HUES6 (cell line): ENCODE data around the gene PRTN3.
"Not testable (repeated sequence)": the region's sequence is repeated elsewhere in the genome, so short reads cannot be mapped to it uniquely, and the experiment has no call there.

Experiments used
- H3K27ac ChIP-seq: 2 replicates; pipeline ENCODE4 v1.7.0; 2013; ENCODE audit warnings: low read depth, mild to moderate bottlenecking, low read length, inconsistent platforms
- H3K27me3 ChIP-seq: 2 replicates; pipeline ENCODE4 v1.6.1; 2013; ENCODE audit warnings: low read length; ENCODE audit not compliant: control insufficient read depth, insufficient read depth
- H3K36me3 ChIP-seq: 2 replicates; pipeline ENCODE4 v1.6.1; 2013; ENCODE audit warnings: low read length; ENCODE audit not compliant: control insufficient read depth, insufficient read depth
- H3K4me1 ChIP-seq: 2 replicates; pipeline ENCODE4 v1.6.1; 2013; ENCODE audit warnings: low read length; ENCODE audit not compliant: control insufficient read depth, insufficient read depth
- H3K4me3 ChIP-seq: 2 replicates; pipeline ENCODE4 v1.5.1; 2013; ENCODE audit warnings: low read depth, low read length
- H3K9ac ChIP-seq: one replicate; pipeline ENCODE4 v1.6.1; 2013; ENCODE audit warnings: mild to moderate bottlenecking, low read length
- H3K9me3 ChIP-seq: 2 replicates; pipeline ENCODE4 v1.6.1; 2013; ENCODE audit warnings: low read depth, low read length; ENCODE audit not compliant: control insufficient read depth, insufficient read depth

PRTN3 gene

GRCh38 chr19:871446-872265 is 30.9 kb downstream of the PRTN3 start:
- Histone ChIP-seq H3K4me3 (peak overlapping the region; percentile 27), H3K36me3 (peaks cover 50% of the 10 kb centered on the region), H3K4me1 (peaks cover 35% of the 10 kb centered on the region), H3K27ac (no peak overlapping the region), H3K9me3 (no peaks in the 10 kb centered on the region), H3K27me3 (no peaks in the 10 kb centered on the region), H3K9ac (no peak overlapping the region)

- Histone ChIP-seq H3K9ac (no peak overlapping the region), H3K36me3 (peaks cover 56% of the 10 kb centered on the region), H3K27ac (no peak overlapping the region), H3K27me3 (no peaks in the 10 kb centered on the region), H3K9me3 (no peaks in the 10 kb centered on the region), H3K4me1 (peaks cover 29% of the 10 kb centered on the region), H3K4me3 (peak overlapping the region; percentile 27)
These were observed 31.6 kb downstream of the PRTN3 start for GRCh38 chr19:872266-872951.

- no peak overlapping the region for H3K4me3 ChIP-seq
- H3K9ac ChIP-seq, result no peak overlapping the region
- no peaks in the 10 kb centered on the region for H3K9me3 ChIP-seq
- peaks cover 50% of the 10 kb centered on the region for H3K36me3 ChIP-seq
- H3K27me3 ChIP-seq, result no peaks in the 10 kb centered on the region
- no peak overlapping the region for H3K27ac ChIP-seq
- peaks cover 22% of the 10 kb centered on the region; the same call in 1 of the 2 replicates for H3K4me1 ChIP-seq
These were observed 32.3 kb downstream of the PRTN3 start for GRCh38 chr19:873084-873483.

GRCh38 chr19:873561-874041 is 32.8 kb downstream of the PRTN3 start:
- Histone ChIP-seq H3K9me3 (no peaks in the 10 kb centered on the region), H3K4me1 (peaks cover 18% of the 10 kb centered on the region; the same call in 1 of the 2 replicates), H3K9ac (no peak overlapping the region), H3K27ac (no peak overlapping the region), H3K36me3 (peaks cover 45% of the 10 kb centered on the region), H3K27me3 (no peaks in the 10 kb centered on the region), H3K4me3 (no peak overlapping the region)

- Histone ChIP-seq H3K9me3 (no peaks in the 10 kb centered on the region), H3K36me3 (peaks cover 40% of the 10 kb centered on the region), H3K9ac (no peak overlapping the region), H3K4me1 (peaks cover 9% of the 10 kb centered on the region; the same call in 1 of the 2 replicates), H3K27me3 (no peaks in the 10 kb centered on the region), H3K4me3 (no peak overlapping the region), H3K27ac (no peak overlapping the region)
These were observed 34.6 kb downstream of the PRTN3 start for GRCh38 chr19:875265-875879.

- no peak overlapping the region for H3K9ac ChIP-seq
- H3K36me3 ChIP-seq, result peaks cover 39% of the 10 kb centered on the region
- no peak overlapping the region for H3K27ac ChIP-seq
- H3K4me1 ChIP-seq, result peaks cover 9% of the 10 kb centered on the region; the same call in 1 of the 2 replicates
- no peak overlapping the region for H3K4me3 ChIP-seq
- H3K27me3 ChIP-seq, result no peaks in the 10 kb centered on the region
- no peaks in the 10 kb centered on the region for H3K9me3 ChIP-seq
These were observed 35.3 kb downstream of the PRTN3 start for GRCh38 chr19:876089-876488.

- Histone ChIP-seq H3K27me3 (no peaks in the 10 kb centered on the region), H3K36me3 (peaks cover 47% of the 10 kb centered on the region)
These were observed 36.0 kb downstream of the PRTN3 start for GRCh38 chr19:876780-877314.

GRCh38 chr19:877992-878660 is 37.3 kb downstream of the PRTN3 start:
- H3K9me3 ChIP-seq, H3K27me3 ChIP-seq, H3K4me3 ChIP-seq, H3K27ac ChIP-seq, H3K9ac ChIP-seq, H3K4me1 ChIP-seq: not testable (repeated sequence)
- H3K36me3 ChIP-seq, result peaks cover 59% of the 10 kb centered on the region

More at GRCh38 chr19:876780-877314, 36.0 kb downstream of the PRTN3 start:
- no peaks in the 10 kb centered on the region for H3K9me3 ChIP-seq
- no peak overlapping the region for H3K4me3 ChIP-seq
- H3K4me1 ChIP-seq, result peaks cover 9% of the 10 kb centered on the region; the same call in 1 of the 2 replicates
- no peak overlapping the region for H3K9ac ChIP-seq
- H3K27ac ChIP-seq, result no peak overlapping the region

- not testable (repeated sequence) for H3K27me3 ChIP-seq, H3K4me3 ChIP-seq, H3K27ac ChIP-seq, H3K9ac ChIP-seq, H3K9me3 ChIP-seq, H3K4me1 ChIP-seq
- H3K36me3 ChIP-seq, result peaks cover 61% of the 10 kb centered on the region
These were observed 38.2 kb downstream of the PRTN3 start for GRCh38 chr19:878751-879561.
